DMS79 (cell line): ENCODE data around the gene TICAM2.
"Not testable (repeated sequence)": the region's sequence is repeated elsewhere in the genome, so short reads cannot be mapped to it uniquely, and the experiment has no call there.

ENCODE experiments used
- DNase-seq: peaks from one replicate; lab custom pipeline; 2025; lab: John Stamatoyannopoulos, UW

The TICAM2 gene, protein sequence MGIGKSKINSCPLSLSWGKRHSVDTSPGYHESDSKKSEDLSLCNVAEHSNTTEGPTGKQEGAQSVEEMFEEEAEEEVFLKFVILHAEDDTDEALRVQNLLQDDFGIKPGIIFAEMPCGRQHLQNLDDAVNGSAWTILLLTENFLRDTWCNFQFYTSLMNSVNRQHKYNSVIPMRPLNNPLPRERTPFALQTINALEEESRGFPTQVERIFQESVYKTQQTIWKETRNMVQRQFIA

GRCh38 chr5:115601701-115602590 lies at the start of gene TICAM2:
Gene TICAM2, minus strand, starts transcription at chr5:115602479. Its CDS starts 21,223 bp downstream, at chr5:115581256.
- DNase-seq, result no peak

DNA sequence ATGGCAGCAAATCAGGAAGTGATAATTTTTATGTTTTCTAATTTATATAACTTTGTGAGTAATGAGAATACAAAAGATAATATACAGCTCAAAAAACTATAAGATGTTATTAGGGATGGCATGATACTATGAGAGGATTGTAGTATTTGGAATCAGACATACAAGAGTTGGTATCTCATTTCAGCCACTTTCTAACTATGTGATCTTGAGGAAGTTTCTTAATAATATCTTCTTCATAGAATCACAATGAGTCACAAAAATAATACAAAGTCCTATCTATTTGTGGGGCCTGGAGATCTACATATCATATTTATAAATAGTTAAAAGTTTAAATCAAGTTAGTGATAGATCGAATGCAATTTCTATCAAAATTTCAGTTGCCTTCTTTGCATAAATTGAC lies 47.3 kb upstream of the TICAM2 start:
- no peak for DNase-seq

DNA sequence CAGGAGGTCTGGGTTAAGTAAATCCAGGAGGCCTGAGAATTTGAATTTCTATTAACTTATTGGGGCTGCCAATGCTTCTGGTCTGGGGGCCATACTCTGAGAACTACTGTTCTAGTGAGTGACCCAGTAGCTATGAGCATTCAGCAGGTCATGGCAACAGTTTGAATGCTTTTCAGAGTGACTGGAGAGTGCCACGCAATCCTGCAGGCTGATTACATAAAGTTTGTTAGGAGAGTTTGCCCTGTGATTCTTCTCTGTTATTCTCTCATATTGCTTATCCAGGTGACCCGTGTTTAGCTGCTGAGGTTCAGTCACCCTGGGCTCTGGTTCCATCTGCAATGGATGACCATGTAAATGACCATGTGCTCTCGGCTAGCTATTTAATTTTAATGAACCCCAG lies 45.8 kb upstream of the TICAM2 start:
- no peak for DNase-seq

DNA sequence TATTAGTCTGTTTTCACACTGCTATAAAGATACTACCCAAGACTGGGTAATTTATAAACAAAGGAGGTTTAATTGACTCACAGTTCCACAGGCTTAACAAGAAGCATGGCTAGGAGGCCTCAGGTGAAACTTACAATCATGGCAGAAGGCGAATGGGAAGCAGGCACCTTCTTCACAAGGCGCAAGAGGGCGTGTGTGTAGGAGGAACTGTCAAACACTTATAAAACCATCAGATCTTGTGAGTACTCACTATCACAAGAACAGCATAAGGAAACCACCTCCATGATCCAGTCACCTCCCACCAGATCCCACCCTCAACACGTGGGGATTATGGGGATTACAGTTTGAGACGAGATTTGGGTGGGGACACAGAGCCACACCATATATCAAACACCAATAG lies 43.1 kb upstream of the TICAM2 start:
- not testable (repeated sequence) for DNase-seq

- DNase-seq, result no peak
These were observed 41.8 kb upstream of the TICAM2 start for GRCh38 chr5:115644046-115644445.

DNA sequence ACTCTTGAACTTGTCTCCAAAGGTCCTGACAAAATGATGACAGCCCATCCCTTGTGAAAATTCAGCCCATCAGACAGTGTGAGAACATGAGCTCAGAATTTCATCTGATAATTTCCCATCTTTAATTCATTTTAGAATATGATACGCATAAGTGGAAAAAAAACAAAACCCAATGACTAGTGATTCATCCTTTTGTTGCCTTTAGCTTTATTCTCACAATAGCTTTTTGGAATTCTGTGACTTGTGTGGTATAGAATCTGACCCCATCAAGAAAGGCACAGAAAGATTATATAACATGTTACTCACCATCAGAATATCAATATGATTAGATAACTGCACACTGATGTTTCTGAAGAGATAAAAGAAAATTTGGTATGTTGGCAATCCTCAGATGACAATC lies 39.7 kb upstream of the TICAM2 start:
- no peak for DNase-seq

DNA sequence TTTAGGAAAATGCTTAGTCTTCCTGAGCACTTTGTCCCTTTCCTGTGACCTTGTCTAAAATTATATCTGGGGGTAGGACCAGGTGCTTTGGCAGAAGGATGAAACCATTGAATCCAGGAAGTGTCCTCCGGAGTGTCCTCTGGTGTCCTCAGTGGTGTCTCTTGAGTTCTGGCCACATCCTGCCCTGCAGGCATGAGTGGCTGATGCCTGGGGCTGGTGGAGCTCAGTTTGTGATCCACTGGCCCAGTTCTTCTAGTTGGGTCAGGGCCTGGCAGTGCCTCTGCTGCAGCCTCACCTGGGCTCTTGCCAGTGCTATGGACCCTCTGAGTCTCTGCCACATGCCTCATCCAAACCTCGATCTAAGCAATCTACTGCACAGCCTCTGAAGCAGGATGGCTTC lies 38.0 kb upstream of the TICAM2 start:
- DNase-seq, result no peak

GRCh38 chr5:115639377-115639776 lies 37.1 kb upstream of the TICAM2 start:
- no peak for DNase-seq

- DNase-seq, result no peak
These were observed 35.2 kb upstream of the TICAM2 start for GRCh38 chr5:115637507-115637906.

GRCh38 chr5:115636008-115636407 lies 33.7 kb upstream of the TICAM2 start:
- DNase-seq, result no peak

DNA sequence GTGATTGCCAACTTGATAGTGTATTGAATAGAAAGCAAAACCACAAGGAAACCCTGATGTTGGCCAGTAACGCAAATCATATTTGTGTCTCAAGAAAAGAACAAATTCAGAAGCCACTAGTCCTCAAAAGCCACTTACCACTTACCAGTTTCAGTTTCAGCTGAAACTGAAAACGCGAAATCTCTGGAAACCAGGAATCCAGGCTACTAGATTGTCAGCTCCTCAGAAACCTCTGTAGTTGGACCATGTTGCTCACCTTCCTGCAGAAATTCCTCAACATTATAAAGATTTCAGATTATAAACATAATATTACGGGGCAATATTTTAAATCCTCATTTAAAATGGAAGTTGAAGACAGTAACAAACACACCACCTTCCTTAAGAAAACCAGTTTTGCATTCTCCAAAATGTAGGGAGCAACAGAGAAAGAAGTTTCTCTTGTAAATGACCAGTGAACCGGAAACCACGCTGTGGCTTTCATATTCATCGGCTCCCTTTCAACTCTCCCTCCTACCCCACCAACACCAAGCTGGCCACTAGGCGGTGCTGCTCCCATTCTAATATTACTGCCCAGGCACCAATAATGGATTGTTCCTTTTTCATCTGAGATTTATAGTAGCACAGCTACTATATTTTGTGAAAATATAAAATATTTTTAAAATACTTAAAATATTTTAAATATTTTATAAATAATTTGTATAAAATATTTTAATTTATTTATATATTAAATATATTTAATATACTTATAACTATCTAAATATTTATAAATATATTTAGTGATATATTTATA lies 32.3 kb upstream of the TICAM2 start:
- DNase-seq, result peak; percentile 20

GRCh38 chr5:115629903-115630302 lies 27.6 kb upstream of the TICAM2 start:
- DNase-seq, result no peak

GRCh38 chr5:115627295-115627865 lies 25.1 kb upstream of the TICAM2 start:
- no peak for DNase-seq

- no peak for DNase-seq
These were observed 24.2 kb upstream of the TICAM2 start for GRCh38 chr5:115626445-115626823.

- DNase-seq, result peak; percentile 84
These were observed 23.5 kb upstream of the TICAM2 start, which contains the start of gene TMED7 for GRCh38 chr5:115625579-115626444. Gene TMED7, minus strand, starts transcription at chr5:115626036. Its CDS starts 244 bp downstream, at chr5:115625792.

GRCh38 chr5:115624994-115625393 lies 22.7 kb upstream of the TICAM2 start:
- DNase-seq, result no peak

DNA sequence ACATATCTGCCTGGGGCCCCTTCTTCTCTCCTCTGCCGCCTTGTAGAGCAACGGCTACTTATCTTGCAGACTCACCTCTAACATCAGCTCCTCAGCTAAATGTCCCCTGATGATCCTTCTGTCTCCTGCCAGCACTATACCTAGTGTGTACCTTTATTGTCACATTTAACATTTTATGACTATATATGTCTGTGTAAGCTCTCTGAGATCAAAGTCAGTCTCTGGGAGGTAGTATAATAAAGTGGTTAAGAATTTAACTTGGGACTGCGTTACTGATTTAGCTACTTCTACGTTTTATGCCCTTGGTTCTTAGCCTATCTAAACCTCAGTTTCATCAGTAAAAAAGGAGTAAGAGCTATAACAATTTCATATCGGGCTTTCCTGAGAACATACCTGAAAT lies 21.4 kb upstream of the TICAM2 start:
- no peak for DNase-seq

DNA sequence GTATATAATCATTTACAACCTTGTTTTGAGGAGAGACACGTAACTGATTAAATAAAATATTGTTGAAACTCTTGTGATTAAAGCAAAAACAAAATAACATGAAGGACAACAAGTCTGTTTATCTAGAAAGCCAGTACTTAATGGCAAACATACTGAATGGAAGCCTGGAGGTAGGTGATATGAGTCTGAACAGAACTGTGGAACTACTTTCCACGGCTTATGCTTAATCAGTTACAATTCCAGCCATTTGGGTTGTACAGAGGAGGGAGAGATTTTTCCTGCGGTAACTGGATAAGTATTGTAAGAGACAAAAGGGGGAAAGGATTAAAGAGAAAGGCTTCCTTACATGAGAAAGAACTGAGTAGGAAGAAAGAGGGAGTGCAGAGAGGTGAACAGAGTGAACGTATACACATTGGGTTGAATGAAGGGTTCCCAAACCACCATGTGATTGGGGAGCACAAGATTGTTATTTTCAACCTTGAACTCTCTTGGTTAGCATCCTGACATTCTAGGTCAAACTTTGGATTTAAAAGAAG lies 19.2 kb upstream of the TICAM2 start:
- no peak for DNase-seq

GRCh38 chr5:115616892-115617291 lies 14.6 kb upstream of the TICAM2 start:
- no peak for DNase-seq

DNA sequence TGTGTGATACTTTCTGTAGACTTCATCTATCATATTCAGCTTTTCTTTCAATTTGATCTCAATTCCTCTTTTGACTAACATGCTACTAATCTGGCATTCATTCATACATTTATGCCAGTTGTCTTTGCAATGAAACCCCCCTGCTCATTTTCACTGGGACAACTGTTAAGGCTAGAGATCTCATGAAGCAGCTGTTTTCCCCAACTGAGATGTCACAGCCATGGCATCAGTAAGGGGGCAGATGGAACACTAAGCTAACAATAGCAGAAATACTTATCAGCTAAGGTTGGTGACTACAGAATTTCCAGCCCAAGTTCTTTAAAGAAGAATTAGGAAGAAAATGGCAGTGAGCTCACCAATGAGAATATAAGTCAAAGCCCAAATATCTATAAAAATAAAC lies 14.2 kb upstream of the TICAM2 start:
- DNase-seq, result no peak

DNA sequence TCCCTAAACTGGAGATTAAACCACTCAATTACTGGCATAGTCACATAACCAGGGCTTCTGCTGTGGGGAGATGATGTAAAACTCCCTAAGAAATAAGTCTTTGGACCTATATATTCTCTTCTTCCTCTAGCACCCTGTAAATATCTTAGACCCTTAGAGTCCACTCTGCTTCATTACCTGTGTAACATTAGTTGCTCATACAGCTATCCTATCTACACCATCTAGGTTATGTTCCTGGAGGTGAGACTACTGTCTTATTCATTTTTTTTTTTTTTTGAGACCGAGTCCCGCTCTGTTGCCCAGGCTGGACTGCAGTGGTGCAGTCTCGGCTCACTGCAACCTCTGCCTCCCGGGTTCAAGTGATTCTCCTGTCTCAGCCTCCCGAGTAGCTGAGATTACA lies 9.6 kb upstream of the TICAM2 start:
- no peak for DNase-seq
